Spleen (tissue), 11 donors: ENCODE data around the gene LRP1B. TPM values are rescaled to one million over a fixed set of nuclear protein-coding genes. Genes with fewer than 3 reads are reported as not detected.

Experiments
- DNase-seq: peaks from one replicate; pipeline ENCODE4 v3.0.0-alpha.2; 2020
- H3K27ac ChIP-seq, 8 donors: fragments of 200-600 bp; sonication (generic) in 7 of 8; 1 replicate in 4 of 8; 2 replicates in 4 of 8; pipeline versions ENCODE4 v1.5.0 to v1.8.0; 2016 to 2021; ENCODE audit warnings: inconsistent platforms in 4 of 8, mild to moderate bottlenecking in 4 of 8, moderate library complexity in 1 of 8
- H3K27me3 ChIP-seq, 7 donors: fragments of 200-600 bp; sonication (generic) in 6 of 7; replicated peaks in 1 of 7; 1 replicate in 4 of 7; 2 replicates in 3 of 7; pipeline versions ENCODE4 v1.5.0 to v1.8.0; 2016 to 2021; ENCODE audit warnings: inconsistent platforms in 3 of 7, mild to moderate bottlenecking in 1 of 7
- H3K36me3 ChIP-seq, 6 donors: fragments of 200-600 bp; sonication (generic) in 5 of 6; 1 replicate in 4 of 6; 2 replicates in 2 of 6; pipeline versions ENCODE4 v1.5.0 to v1.8.0; 2016 to 2021; ENCODE audit warnings: inconsistent platforms in 2 of 6
- H3K4me1 ChIP-seq, 6 donors: fragments of 200-600 bp; sonication (generic) in 5 of 6; 1 replicate in 3 of 6; 2 replicates in 3 of 6; pipeline versions ENCODE4 v1.5.0 to v1.8.0; 2016 to 2021; ENCODE audit warnings: inconsistent platforms in 3 of 6
- H3K4me3 ChIP-seq, 8 donors: fragments of 200-600 bp; sonication (generic) in 7 of 8; 1 replicate in 4 of 8; 2 replicates in 4 of 8; pipeline versions ENCODE4 v1.5.0 to v1.8.0; 2016 to 2021; ENCODE audit warnings: inconsistent platforms in 4 of 8, mild to moderate bottlenecking in 4 of 8, moderate library complexity in 2 of 8
- H3K9me3 ChIP-seq, 8 donors: fragments of 200-600 bp; sonication (generic) in 7 of 8; 1 replicate in 4 of 8; 2 replicates in 4 of 8; pipeline versions ENCODE4 v1.5.0 to v1.8.0; 2016 to 2021; ENCODE audit warnings: inconsistent platforms in 4 of 8
- POLR2A ChIP-seq, 3 donors: fragments of 450-650 bp; IDR thresholded peaks; one replicate each; pipeline ENCODE4 v1.5.1; 2017; ENCODE audit warnings: antibody characterized with exemption in 3 of 3, mild to moderate bottlenecking in 1 of 3
- POLR2AphosphoS5 ChIP-seq, 3 donors: sonication (generic); formaldehyde crosslinking; IDR thresholded peaks; one replicate each; pipeline ENCODE4 v1.5.1; 2017; ENCODE audit warnings: antibody characterized with exemption in 3 of 3
- WGBS, 5 donors: extraction: QIAGEN DNeasy Blood & Tissue Kit in 3 of 5; methylation state at CpG; one replicate each; pipeline versions ENCODE4 v1.1.5 to v1.1.7; 2013 to 2018; 5-methylcytosine and 5-hydroxymethylcytosine counted together
- intact Hi-C: fragments of 100-400 bp; cut with DNase I; formaldehyde crosslinking; loops from one replicate; pipeline ENCODE4 v1.15.0; 2023; ENCODE audit warnings: low total_unique reads
- polyA plus RNA-seq, 3 donors: library from polyadenylated mRNA; stranded (reverse); fragments of 200-250 nt; gene quantifications; one replicate each; pipeline ENCODE4 v1.2.1, GENCODE V29; 2013
- total RNA-seq, 7 donors: library from RNA; depleted of rRNA in 3 of 7; stranded (reverse); fragments of >200 nt in 3 of 7; fragmentation: NEBNext Ultra II Directional in 4 of 7; extraction: Animal tissue kit (Norgen Biotek cat#: 25700) in 4 of 7; gene quantifications; one replicate each; pipeline versions ENCODE4 v1.1.0 to v1.2.1, GENCODE V29; 2016 to 2021
- TF ChIP-seq, protein P1 (sequence below), 11 experiments: fragments of 200-600 bp in 7 of 11; fragments of 450-650 bp in 4 of 11; sonication (generic) in 4 of 11; IDR thresholded peaks in 8 of 11; conservative IDR thresholded peaks in 3 of 11; 1 replicate in 7 of 11; 2 replicates in 4 of 11; pipeline versions ENCODE4 v1.4.0 to v1.8.0; 2016 to 2021; ENCODE audit warnings: antibody characterized with exemption in 11 of 11, inconsistent platforms in 4 of 11, mild to moderate bottlenecking in 1 of 11
- donor health status: healthy with polysubstance abuse.
- donor health status: DM: no; HTN: no; CAD: no; lungs with moderate emphysema.
- donor health status: DM: no; HTN: no; CAD: no.
- donor health status: Bipolar disorder and iron deficiency.
- donor health status: healthy.
- donor health status: DM: no; HTN: no; CAD: no.
- donor health status: DM: yes; HTN: yes; CAD: no.

LRP1B gene
- total and polyA plus RNA-seq, 10 donors: 0.02 to 0.85 (median 0.08) TPM; not detected in 2

DNA sequence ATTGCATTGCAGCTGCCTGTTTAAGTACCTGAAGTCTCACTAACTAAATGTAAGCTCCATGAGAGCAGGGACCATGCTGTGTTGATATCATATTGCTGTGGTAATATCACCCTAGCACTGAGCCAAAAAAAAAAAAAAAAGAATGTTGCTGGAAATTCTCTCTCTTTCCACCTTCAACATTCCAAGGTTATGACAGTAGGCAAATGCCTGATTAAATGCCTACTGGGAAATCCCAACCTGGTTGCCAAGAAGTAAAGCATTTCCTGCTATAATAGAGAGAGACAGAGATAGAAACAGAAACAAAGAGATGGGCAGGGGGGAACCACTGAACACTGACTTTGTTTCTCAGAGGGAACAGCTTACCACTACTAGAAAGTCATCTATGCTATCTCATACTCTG lies 1604.2 kb downstream of the LRP1B start:
- Histone ChIP-seq H3K36me3 (no peaks in the 10 kb centered on the region), H3K4me3 (no peak overlapping the region), H3K27me3 (no peaks in the 10 kb centered on the region), H3K4me1 (no peaks in the 10 kb centered on the region), H3K27ac (no peak overlapping the region), H3K9me3 (no peaks in the 10 kb centered on the region)
- TF ChIP-seq, protein P1, sequence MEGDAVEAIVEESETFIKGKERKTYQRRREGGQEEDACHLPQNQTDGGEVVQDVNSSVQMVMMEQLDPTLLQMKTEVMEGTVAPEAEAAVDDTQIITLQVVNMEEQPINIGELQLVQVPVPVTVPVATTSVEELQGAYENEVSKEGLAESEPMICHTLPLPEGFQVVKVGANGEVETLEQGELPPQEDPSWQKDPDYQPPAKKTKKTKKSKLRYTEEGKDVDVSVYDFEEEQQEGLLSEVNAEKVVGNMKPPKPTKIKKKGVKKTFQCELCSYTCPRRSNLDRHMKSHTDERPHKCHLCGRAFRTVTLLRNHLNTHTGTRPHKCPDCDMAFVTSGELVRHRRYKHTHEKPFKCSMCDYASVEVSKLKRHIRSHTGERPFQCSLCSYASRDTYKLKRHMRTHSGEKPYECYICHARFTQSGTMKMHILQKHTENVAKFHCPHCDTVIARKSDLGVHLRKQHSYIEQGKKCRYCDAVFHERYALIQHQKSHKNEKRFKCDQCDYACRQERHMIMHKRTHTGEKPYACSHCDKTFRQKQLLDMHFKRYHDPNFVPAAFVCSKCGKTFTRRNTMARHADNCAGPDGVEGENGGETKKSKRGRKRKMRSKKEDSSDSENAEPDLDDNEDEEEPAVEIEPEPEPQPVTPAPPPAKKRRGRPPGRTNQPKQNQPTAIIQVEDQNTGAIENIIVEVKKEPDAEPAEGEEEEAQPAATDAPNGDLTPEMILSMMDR (IDR thresholded peaks at IDR 0.05 in 8 of 11, conservative IDR thresholded peaks at IDR 0.05 in 3 of 11): no peak
- TF ChIP-seq POLR2AphosphoS5 (IDR thresholded peaks at IDR 0.05) (no peak), POLR2A (IDR thresholded peaks at IDR 0.05) (no peak)
- no peak for DNase-seq
- intact Hi-C loops: no loop called here

DNA sequence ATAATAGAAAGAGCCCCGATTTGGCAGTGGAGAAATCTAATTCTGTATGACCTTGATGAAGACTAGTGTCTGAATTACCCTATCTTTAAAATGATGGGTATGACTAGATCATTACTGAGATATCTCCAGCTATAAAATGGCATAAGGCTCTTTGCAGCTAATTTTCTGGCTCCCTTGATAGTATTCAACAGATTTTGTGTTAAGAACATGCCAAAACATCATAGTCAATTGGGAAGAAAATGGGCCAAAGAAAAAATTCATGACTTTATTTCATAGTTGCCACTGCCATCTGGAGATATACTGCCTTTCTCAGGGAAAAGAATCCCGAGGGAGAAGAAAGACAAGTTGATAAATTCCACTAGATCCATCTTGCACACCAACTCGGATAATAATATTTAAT lies 1618.7 kb downstream of the LRP1B start:
- WGBS, 5 donors: 54 to 67% (median 58%) methylated on average over 3 of the region's 3 CpGs
- Histone ChIP-seq H3K36me3 (no peaks in the 10 kb centered on the region), H3K9me3 (peaks cover 0 to 2% (median 0%) of the 10 kb centered on the region in 8 donors), H3K27ac (no peak overlapping the region), H3K4me3 (no peak overlapping the region), H3K27me3 (no peaks in the 10 kb centered on the region), H3K4me1 (no peaks in the 10 kb centered on the region)
- TF ChIP-seq POLR2A (IDR thresholded peaks at IDR 0.05) (no peak), POLR2AphosphoS5 (IDR thresholded peaks at IDR 0.05) (no peak)
- TF ChIP-seq, protein P1 (IDR thresholded peaks at IDR 0.05 in 8 of 11, conservative IDR thresholded peaks at IDR 0.05 in 3 of 11): no peak
- no peak for DNase-seq
- intact Hi-C loops: no loop called here

GRCh38 chr2:140509765-140510164 lies 1621.1 kb downstream of the LRP1B start:
- Histone ChIP-seq H3K27me3 (no peaks in the 10 kb centered on the region), H3K4me1 (no peaks in the 10 kb centered on the region), H3K27ac (no peak overlapping the region), H3K9me3 (peaks cover 0 to 2% (median 0%) of the 10 kb centered on the region in 8 donors), H3K36me3 (no peaks in the 10 kb centered on the region), H3K4me3 (no peak overlapping the region)
- TF ChIP-seq POLR2A (IDR thresholded peaks at IDR 0.05) (no peak), POLR2AphosphoS5 (IDR thresholded peaks at IDR 0.05) (no peak)
- TF ChIP-seq, protein P1 (IDR thresholded peaks at IDR 0.05 in 8 of 11, conservative IDR thresholded peaks at IDR 0.05 in 3 of 11): no peak
- intact Hi-C loops: no loop called here
- 87 to 96% (median 93%) methylated on average over 6 of the region's 6 CpGs for WGBS, 5 donors
- peak; percentile 56 for DNase-seq

GRCh38 chr2:140508756-140509155 lies 1622.1 kb downstream of the LRP1B start:
- intact Hi-C loops: no loop called here
- Histone ChIP-seq H3K4me1 (no peaks in the 10 kb centered on the region), H3K27me3 (no peaks in the 10 kb centered on the region), H3K27ac (no peak overlapping the region), H3K9me3 (peaks cover 0 to 2% (median 0%) of the 10 kb centered on the region in 8 donors), H3K4me3 (no peak overlapping the region), H3K36me3 (no peaks in the 10 kb centered on the region)
- DNase-seq: no peak
- 62 to 71% (median 66%) methylated on average over 4 of the region's 4 CpGs for WGBS, 5 donors
- TF ChIP-seq POLR2AphosphoS5 (IDR thresholded peaks at IDR 0.05) (no peak), POLR2A (IDR thresholded peaks at IDR 0.05) (no peak)
- TF ChIP-seq, protein P1 (IDR thresholded peaks at IDR 0.05 in 8 of 11, conservative IDR thresholded peaks at IDR 0.05 in 3 of 11): no peak
